Activated T-cell treated with anti-CD3 and anti-CD28 coated beads for 1 hour (primary cell): Measurements from ENCODE around the gene SLC41A3.
"Not testable (repeated sequence)": the region's sequence is repeated elsewhere in the genome, so short reads cannot be mapped to it uniquely, and the experiment has no call there.

Experiments
- DNase-seq: peaks from one replicate; pipeline ENCODE4 v3.0.0-alpha.2; 2020; ENCODE audit warnings: low read depth

Gene SLC41A3

DNA sequence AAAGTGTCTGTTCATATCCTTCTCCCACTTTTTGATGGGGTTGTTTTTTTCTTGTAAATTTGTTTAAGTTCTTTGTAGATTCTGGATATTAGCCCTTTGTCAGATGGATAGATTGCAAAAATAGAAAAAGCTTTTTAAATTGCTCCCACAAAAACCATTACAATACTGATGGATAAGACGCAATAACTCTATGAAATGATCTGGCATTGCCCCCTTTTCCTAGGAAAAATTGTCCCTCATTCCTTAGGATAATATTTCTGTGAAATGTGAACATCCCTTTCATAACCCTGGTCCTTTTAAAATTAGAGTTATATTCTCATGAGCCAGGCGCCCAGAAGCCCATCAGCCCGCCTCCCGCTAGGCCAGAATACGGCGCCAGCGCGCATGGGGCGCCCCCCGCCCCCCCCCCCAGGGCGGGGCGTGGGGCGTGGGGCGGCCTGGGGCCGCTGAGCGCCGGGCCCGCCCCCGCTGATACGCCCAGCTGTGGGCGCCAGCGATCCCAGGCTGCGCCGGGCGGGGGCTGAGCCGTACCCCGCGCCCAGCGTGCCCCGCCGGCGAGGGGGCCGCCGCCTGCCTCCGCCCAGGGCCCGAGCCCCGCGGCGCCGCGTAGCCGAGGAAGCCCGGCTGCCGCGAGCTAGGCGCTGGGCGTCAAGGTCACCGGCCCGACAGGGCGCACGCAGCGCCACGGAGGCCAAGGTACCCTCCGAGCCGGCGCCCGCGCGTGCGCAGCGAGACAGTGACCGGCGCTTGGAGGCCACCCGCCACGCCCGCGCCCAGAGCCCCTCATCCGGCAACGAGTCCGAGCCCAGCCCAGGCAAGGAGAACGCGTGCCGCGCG lies 126.0 kb downstream of the SLC41A3 start:
- no peak for DNase-seq

DNA sequence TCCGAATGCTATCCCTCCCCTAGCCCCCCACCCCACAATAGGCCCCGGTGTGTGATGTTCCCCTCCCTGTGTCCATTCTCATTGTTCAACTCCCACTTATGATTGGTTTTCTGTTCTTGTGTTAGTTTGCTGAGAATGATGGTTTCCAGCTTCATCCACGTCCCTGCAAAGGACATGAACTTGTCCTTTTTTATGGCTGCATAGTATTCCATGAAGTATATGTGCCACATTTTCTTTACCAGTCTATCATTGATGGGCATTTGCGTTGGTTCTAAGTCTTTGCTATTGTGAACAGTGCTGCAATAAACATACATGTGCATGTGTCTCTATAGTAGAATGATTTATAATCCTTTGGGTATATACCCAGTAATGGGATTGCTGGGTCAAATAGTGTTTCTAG lies 126.9 kb downstream of the SLC41A3 start:
- DNase-seq, result not testable (repeated sequence)
